Panc1 (cell line): Measurements from ENCODE around the gene DUSP9.

Experiments used
- CTCF ChIP-seq: fragments of 450-650 bp; IDR thresholded peaks from 2 replicates; pipeline ENCODE4 v1.5.1; 2017; ENCODE audit warnings: mild to moderate bottlenecking
- POLR2AphosphoS5 ChIP-seq: IDR thresholded peaks from 2 replicates; pipeline ENCODE4 v1.6.1; 2012; ENCODE audit warnings: mild to moderate bottlenecking, low read depth, low read length, moderate library complexity
- SIN3A ChIP-seq: IDR thresholded peaks from 2 replicates; pipeline ENCODE4 v1.6.1; 2012; ENCODE audit warnings: low read depth, mild to moderate bottlenecking, low read length, moderate library complexity, borderline replicate concordance; ENCODE audit not compliant: insufficient read depth
- TCF7L2 ChIP-seq: IDR thresholded peaks from 2 replicates; pipeline ENCODE4 v1.6.1; 2011; ENCODE audit warnings: mild to moderate bottlenecking, low read depth, low read length, inconsistent platforms

GRCh38 chrX:153665726-153666306 is 18.8 kb downstream of the DUSP9 start:
- TF ChIP-seq TCF7L2: no peak
- TF ChIP-seq SIN3A: no peak
- TF ChIP-seq CTCF: no peak
- TF ChIP-seq POLR2AphosphoS5: no peak
